CD4-positive, alpha-beta T cell treated with Interleukin-1 beta for 1 hour (primary cell): Measurements from ENCODE around the gene DEAF1.

Source experiments
- DNase-seq, 2 donors: peaks; one replicate each; pipeline ENCODE4 v3.0.0-alpha.2; 2020 to 2022

The DEAF1 gene

GRCh38 chr11:643849-644738 is 50.9 kb downstream of the DEAF1 start:
- no peak for DNase-seq

- DNase-seq: no peak
Measured at GRCh38 chr11:643366-643765, 51.7 kb downstream of the DEAF1 start.

GRCh38 chr11:641806-642370 is 53.1 kb downstream of the DEAF1 start:
- DNase-seq: no peak

- DNase-seq: peak in 1 of 2 donors; percentile 54
Measured at GRCh38 chr11:640021-640706, 54.9 kb downstream of the DEAF1 start.

- no peak for DNase-seq
Measured at GRCh38 chr11:639332-639955, 55.6 kb downstream of the DEAF1 start.

- no peak for DNase-seq
Measured at GRCh38 chr11:638631-639331, 56.2 kb downstream of the DEAF1 start.

GRCh38 chr11:637593-638521 is 57.2 kb downstream of the DEAF1 start:
- no peak for DNase-seq

- no peak for DNase-seq
Measured at GRCh38 chr11:637333-637592, 57.8 kb downstream of the DEAF1 start.

GRCh38 chr11:636511-637332 is 58.3 kb downstream of the DEAF1 start, which contains the start of gene DRD4:
TSS of gene DRD4 (plus strand) at chr11:637269. CDS start at chr11:637305, 36 bp downstream.
- DNase-seq: no peak

GRCh38 chr11:635945-636510 is 59.0 kb downstream of the DEAF1 start:
- no peak for DNase-seq

GRCh38 chr11:630871-631270 is 64.2 kb downstream of the DEAF1 start:
- no peak for DNase-seq

- DNase-seq: peak in 1 of 2 donors; percentile 52
Measured at GRCh38 chr11:629237-629583, 65.8 kb downstream of the DEAF1 start.

- DNase-seq: no peak
Measured at GRCh38 chr11:628056-628455, 67.0 kb downstream of the DEAF1 start.

GRCh38 chr11:627308-627576 is 67.8 kb downstream of the DEAF1 start:
- no peak for DNase-seq

GRCh38 chr11:626475-627307 is 68.3 kb downstream of the DEAF1 start, which contains the start of gene SCT:
TSS of gene SCT (minus strand) at chr11:627181. CDS start at chr11:627143, 38 bp downstream.
- DNase-seq: no peak

GRCh38 chr11:625636-626268 is 69.3 kb downstream of the DEAF1 start:
- no peak for DNase-seq

GRCh38 chr11:624705-625635 is 70.1 kb downstream of the DEAF1 start, which contains the start of gene CDHR5:
TSS of gene CDHR5 (minus strand) at chr11:624955. CDS start at chr11:624902, 53 bp downstream.
- DNase-seq: no peak
